Activated naive CD4-positive, alpha-beta T cell treated with anti-CD3 and anti-CD28 coated beads, Interleukin-2, amount 50 U/mL, for 72 hours (primary cell): ENCODE data around the gene KHK. TPM values are rescaled to one million over a fixed set of nuclear protein-coding genes. Genes with fewer than 3 reads are reported as not detected.

Experiments
- ATAC-seq, 2 donors: fragments of 150-1000 bp; cut with Tn5 transposase; 2 replicates each; pipeline ENCODE4 v1.10.0; 2021; ENCODE audit warnings: mild to moderate bottlenecking in 2 of 2, moderate library complexity in 2 of 2
- DNase-seq, 2 donors: peaks; one replicate each; pipeline ENCODE4 v3.0.0; 2021 to 2022; ENCODE audit warnings: low spot score in 2 of 2
- H3K27ac Mint-ChIP-seq, 2 donors: one replicate each; pipeline ENCODE4 v1.8.0; 2022; ENCODE audit warnings: mild to moderate bottlenecking in 2 of 2, mixed read lengths in 2 of 2
- H3K36me3 Mint-ChIP-seq, 2 donors: one replicate each; pipeline ENCODE4 v1.8.0; 2022; ENCODE audit warnings: mixed read lengths in 2 of 2
- H3K9me3 Mint-ChIP-seq, 2 donors: one replicate each; pipeline ENCODE4 v1.8.0; 2022; ENCODE audit warnings: mixed read lengths in 2 of 2
- total RNA-seq, 2 donors: library from RNA; stranded (reverse); gene quantifications; one replicate each; pipeline ENCODE4 v1.2.3, GENCODE V29; 2022

The KHK gene
- total RNA-seq, 2 donors from 2014 or later: 10.6 to 16.3 TPM

DNA sequence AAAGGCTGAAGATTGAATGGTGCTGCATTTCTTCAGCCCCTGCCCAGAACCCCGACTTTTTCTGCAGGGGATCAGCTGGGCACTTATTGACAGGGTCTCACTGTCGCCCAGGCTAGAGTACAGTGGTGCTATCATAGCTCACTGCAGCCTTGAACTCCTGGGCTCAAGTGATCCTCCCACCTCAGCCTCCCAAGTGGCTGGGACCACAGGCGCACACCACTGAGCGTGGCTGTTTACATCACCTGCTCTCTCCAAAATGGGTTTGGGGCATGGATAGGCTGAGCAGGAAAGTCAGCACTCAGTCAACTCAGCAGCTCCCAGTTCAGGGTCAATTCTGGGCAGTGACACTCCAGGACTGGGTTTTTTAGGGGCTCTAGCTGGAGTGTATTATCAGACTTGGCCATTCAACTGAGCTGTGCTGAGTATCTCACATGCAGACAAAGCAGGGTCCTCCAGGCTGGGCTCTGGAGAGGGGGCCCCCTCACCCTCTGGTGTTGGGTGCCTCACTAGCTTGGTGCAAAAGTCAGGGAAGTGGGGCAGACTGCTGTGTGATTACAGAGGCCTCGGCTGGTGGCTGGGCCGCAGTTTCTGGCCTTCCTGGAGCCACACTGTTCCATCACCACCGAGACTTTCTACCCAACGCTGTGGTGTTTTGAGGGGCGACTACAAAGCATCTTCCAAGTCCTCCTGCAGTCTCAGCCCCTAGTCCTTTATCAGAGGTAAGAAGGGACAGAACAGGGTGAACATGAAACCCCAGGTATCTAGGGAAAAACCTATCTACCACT is 41.5 kb downstream of the KHK start:
- Mint-ChIP-seq H3K36me3 (peaks cover 1 to 2% of the 10 kb centered on the region in 2 donors), H3K9me3 (no peaks in the 10 kb centered on the region), H3K27ac (no peak overlapping the region)
- no peak for DNase-seq
- ATAC-seq: no peak

DNA sequence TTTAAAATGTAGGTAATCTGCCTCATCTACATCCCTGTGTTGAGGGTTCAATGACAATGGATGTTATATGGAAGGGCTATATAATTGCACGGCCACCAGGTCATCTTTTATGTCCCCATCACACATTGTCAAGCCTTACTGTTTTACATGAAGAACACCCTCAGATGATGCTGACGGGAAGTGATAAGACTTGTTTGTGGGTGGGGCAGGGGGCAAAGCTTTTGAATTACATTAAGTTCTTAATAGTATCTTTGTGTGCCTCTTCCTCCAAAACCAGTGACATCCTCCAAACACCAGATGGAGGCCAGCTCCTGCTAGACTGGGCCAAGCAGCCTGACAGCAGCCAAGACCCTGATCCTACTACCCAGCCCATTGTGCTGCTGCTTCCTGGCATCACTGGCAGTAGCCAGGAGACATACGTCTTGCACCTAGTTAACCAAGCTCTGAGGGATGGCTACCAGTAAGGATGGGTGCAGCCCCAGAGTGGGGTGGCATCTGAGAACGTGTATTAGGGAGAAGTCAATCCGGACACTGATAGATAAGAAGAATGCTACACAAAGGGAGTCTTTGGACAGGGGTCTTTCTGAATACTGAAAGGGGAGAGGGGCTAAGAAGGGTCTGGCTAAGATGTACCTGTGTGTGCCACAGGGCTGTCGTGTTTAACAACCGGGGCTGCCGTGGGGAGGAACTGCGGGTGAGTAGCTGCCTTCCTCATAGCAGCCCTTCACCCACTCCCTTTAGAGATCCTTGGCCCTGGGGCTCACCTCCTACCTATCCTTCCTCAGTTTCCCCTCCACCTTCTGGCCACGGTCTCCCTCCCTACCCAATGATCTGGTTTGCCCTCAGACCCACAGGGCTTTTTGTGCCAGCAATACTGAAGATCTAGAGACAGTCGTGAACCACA is 42.3 kb downstream of the KHK start:
- H3K27ac Mint-ChIP-seq: peak overlapping the region in 1 of 2 donors; percentile 48
- H3K9me3 Mint-ChIP-seq: no peaks in the 10 kb centered on the region
- no peak for ATAC-seq
- peaks cover 8 to 10% of the 10 kb centered on the region in 2 donors for H3K36me3 Mint-ChIP-seq
- DNase-seq: no peak

DNA sequence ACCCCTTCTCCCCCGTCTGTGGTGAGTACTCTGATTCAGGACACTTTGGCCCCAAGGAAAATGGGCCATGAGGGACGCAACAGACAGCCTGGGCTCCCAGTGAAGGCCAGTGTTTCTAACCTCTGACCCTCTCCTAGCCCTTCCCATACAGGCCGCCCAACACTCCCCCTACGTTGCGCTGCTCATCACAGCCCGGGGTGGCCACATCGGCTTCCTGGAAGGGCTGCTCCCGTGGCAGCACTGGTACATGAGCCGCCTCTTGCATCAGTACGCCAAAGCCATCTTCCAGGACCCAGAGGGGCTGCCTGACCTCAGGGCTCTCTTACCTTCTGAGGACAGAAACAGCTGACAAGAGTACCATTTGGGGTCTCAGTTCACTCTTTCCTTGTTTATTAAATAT is 43.8 kb downstream of the KHK start:
- DNase-seq (no peak), ATAC-seq (no peak)
- H3K36me3 Mint-ChIP-seq: peaks cover 14 to 16% of the 10 kb centered on the region in 2 donors
- H3K27ac Mint-ChIP-seq: no peak overlapping the region
- no peaks in the 10 kb centered on the region for H3K9me3 Mint-ChIP-seq

DNA sequence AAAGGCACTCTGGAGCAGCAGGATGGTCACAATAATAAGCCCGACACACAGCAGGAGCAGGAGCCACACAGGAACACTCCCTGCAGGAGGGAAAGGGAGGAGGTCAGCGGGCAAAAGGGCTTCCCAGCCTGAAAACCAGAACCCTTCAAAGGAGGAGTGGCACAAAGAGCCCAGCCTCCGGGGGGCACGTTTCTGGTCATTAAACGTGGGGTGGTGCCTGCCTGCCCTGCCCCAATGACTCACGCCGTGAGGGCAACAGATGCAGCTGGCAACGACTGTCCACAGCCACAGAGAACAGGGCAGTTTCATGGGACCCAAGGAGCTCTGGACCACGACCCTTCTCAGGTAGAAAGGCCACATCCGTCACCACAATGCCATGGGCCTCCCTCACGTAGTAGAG is 44.9 kb downstream of the KHK start:
- Mint-ChIP-seq H3K27ac (peak overlapping the region; percentile 16 to 78), H3K9me3 (no peaks in the 10 kb centered on the region), H3K36me3 (peaks cover 14 to 16% of the 10 kb centered on the region in 2 donors)
- no peak for ATAC-seq
- no peak for DNase-seq

DNA sequence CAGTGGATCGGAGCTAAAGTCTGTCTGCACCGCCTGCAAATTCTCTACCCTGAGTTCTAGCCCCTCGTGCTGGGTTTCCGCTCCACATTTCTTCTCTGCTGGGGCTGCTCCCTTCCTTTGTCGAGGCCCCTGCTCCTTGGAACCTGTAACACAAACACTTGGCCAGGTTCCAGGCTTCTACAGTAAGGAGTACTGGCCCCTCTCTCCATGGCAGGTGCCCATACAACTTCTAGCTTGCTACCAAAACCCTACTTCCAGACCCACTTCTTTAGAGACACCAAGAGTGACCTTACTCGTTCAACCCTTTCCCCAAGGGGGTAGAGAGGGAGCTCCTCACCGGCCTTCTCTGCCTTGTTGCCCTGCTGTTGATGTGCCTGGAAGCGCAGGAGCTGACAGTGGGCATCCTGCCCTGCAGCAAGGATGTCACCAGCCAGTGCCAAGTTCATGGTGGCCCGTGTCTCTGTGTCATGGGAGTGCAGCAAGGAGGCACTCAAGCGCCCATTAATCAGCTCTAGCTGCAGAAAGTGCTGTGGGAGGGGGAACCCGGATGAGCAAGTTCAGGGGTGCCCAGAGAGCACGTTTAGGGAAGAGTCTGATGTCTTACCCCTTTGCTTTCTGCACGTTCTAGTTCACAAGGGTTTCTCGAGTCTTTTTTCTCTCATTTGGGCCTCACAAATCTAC is 46.8 kb downstream of the KHK start:
- no peak for ATAC-seq
- Mint-ChIP-seq H3K27ac (peak overlapping the region; percentile 91), H3K36me3 (peaks cover 14 to 16% of the 10 kb centered on the region in 2 donors), H3K9me3 (no peaks in the 10 kb centered on the region)
- peak in 1 of 2 donors; percentile 30 for DNase-seq

DNA sequence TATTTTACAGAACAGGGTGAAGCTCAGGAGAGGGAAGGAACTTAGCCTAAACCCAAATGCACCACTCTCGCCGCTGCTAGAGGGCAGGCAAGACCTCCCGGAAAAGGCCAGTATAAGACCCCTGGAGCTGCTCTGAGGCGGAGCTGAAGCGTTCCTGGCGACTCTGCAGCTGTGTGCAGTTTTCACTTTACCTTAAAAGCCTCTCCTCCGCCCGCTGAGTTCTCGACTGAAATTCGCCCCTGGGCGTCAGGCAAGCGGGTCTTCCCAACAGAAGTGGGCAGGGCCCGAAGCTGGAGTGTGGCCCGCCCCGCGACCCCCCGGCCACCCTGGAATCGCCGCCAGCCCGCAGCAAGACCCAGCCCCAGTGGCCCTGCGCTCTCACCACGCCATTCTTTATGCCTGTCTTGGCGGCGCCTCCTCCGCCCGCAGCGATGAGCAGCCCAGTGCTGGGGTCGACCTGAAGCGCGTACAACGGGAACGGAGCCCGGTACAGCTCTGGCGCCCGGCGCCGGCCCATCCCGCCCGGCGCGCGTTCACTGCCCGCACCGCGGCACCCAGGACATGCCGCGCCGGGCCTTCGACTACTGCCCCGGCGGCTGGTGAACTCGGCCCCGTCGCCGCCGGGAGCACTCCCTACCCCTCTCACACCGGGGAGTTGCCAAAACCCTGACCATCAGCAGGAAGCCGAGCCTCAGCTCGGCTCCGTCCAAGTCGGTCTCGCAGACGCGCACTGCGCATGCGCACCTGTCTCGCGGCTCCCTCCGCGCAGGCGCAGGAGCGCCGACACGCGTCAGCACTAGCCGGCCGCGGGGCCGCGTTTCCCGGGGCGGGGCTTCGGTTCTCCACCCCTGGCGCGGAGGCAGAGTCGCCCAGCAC is 47.6 kb downstream of the KHK start, which contains the start of gene PREB:
PREB (minus strand) TSS at position 732 of the 876 bp plus-strand sequence; CDS start at position 517, 215 bp downstream.
- no peaks in the 10 kb centered on the region for H3K9me3 Mint-ChIP-seq
- ATAC-seq (peak; percentile 96 to 97), DNase-seq (peak; percentile 99 to 100)
- H3K36me3 Mint-ChIP-seq: peaks cover 14 to 16% of the 10 kb centered on the region in 2 donors
- H3K27ac Mint-ChIP-seq: peak within 1 kb of the TSS; percentile 91 to 98

DNA sequence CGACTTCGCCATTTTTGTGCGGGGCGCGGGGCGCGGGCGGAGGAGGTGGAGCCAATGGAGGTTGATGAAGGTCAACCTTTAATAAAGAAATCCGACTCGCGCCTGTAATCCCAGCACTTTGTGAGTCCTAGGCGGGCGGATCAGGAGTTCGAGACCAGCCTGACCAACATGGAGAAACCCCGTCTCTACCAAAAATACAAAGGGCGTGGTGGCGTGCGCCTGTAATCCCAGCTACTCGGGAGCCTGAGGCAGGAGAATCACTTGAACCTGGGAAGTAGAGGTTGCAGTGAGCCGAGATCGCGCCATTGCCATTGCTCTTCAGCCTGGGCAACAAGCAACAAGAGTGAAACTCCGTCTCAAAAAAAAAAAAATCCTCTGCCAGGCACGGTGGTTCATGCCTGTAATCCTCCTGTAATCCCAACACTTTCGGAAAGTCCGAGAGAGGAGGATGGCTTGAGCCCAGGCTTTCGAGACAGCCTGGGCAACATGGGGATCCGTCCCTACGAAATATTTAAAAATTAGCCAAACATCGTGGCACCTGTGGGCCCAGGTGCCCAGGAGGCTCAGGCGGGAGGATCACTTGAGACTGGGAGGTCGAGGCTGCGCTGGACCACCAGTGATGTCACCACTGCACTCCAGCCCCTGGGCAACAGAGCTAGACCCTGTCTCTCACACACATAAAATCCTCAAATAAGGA is 48.4 kb downstream of the KHK start:
- ATAC-seq: no peak
- Mint-ChIP-seq H3K9me3 (no peaks in the 10 kb centered on the region), H3K27ac (peak overlapping the region; percentile 82 to 91), H3K36me3 (peaks cover 14 to 16% of the 10 kb centered on the region in 2 donors)
- no peak for DNase-seq

DNA sequence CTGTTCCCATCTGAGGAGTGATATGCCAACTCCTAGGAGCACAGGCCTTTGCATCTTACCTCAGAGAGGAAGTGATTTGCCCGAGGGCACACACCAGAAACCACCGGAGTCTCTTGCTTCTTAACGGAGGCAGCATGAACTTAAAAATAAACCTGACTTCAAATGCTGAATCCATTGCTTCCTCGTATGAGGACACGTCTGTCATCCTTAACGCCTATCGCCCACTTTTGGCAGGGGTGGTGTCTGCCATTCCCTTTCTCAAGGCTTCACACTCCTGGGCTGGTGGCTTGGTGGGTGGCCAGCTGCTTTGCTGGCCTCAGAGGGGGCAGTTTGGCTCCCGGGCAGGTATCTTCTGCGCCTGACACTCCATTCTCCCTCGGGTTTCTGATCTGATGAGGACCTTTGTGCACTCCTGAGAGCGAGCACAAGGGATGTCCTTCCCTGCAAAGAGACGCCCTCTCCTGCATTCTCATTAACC is 48.9 kb downstream of the KHK start:
- Mint-ChIP-seq H3K9me3 (no peaks in the 10 kb centered on the region), H3K27ac (peak overlapping the region; percentile 82 to 91), H3K36me3 (peaks cover 14 to 16% of the 10 kb centered on the region in 2 donors)
- ATAC-seq (no peak), DNase-seq (no peak)

DNA sequence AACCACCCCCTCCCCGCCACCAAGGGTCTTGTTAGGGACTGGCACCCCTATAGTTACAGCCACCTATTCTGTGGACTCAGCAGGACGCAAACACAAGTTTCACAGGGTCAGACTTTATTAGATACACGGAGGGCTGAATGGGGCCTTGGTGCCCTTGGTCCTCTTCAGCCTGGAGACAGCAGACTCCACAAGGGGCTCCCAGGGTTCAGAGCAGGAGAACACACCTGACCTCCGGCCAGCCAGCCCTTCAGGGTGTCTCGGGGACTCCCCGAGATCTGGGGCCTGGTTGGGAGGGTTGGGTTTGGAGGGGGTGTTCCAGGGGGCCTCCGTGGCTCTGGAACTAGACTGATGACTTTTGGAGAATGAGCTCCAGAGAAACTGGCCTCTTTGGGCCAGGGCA is 50.2 kb downstream of the KHK start:
- no peak overlapping the region for H3K27ac Mint-ChIP-seq
- DNase-seq: no peak
- peaks cover 14 to 16% of the 10 kb centered on the region in 2 donors for H3K36me3 Mint-ChIP-seq
- no peaks in the 10 kb centered on the region for H3K9me3 Mint-ChIP-seq
- no peak for ATAC-seq

DNA sequence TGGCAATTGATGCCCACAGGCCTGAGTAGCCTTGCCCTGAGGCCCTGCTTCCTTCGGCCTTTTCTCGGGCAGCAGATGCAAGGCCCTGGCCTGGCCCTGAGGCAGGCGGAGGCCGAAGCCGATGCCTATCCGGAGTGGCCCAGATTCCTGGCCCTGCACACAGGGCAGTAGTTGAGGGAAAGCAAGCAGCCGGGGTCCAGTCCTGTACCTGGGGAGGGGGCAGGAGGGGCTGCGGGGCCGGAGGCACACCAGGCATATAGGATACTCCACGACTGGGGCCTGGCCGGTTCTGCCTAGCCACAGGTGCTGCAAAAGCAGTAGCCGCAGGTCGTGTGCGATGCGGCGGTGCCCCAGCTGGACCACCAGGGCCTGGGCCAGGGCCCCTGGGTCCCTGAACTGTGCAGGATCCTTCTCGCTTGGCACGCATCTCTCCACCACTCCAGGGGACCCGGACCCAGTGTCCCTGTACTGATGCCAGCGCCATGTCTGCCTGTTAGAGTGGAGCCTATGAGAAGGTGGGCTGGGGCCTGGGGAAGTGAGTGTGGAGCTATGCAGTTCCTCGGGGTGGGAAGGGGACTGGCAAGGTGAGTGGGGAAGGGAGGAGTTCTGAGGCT is 50.9 kb downstream of the KHK start:
- no peak for ATAC-seq
- Mint-ChIP-seq H3K27ac (no peak overlapping the region), H3K9me3 (no peaks in the 10 kb centered on the region), H3K36me3 (peaks cover 14 to 16% of the 10 kb centered on the region in 2 donors)
- no peak for DNase-seq

DNA sequence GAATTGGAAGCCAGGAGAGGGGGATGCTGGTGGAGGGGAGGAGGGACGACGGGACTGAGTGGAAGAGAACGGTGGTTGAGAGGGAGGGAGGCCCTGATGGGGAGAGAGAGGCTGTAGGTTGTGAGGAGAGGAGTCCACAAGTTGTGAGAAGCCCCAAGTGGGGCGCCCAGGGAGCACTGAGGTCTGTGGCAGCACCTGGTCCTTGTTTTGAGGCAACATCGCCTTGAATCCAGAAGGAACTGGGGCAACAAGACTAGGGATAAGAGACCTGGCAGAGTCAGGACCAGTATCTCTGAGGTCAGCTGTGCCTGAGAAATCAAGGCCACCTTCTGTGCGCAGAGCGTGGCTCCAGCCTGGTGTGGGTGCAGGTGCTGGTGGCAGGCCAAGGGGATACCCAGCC is 51.5 kb downstream of the KHK start:
- ATAC-seq: no peak
- H3K9me3 Mint-ChIP-seq: no peaks in the 10 kb centered on the region
- no peak for DNase-seq
- H3K36me3 Mint-ChIP-seq: peaks cover 13 to 14% of the 10 kb centered on the region in 2 donors
- peak overlapping the region in 1 of 2 donors; percentile 22 for H3K27ac Mint-ChIP-seq

DNA sequence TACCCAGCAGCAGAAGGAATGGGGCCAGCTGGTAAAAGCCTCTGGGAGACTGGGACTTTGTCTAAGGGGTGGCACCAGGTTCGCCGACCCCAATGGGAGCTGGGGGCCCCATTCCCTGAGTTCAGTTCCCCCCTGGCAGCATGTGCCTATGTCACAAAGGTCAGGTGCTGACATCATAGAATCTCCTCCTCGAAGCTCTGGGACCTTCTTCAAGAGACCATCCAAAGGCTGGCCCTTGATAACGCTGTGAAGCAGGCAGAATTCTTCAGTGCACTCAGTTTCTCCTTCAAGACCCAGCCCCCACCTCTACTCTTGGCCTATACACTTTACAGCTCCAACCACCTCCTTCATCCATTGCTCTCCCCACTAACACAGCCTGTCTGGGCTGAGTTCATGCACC is 52.7 kb downstream of the KHK start, which contains the start of gene PRR30:
PRR30 (minus strand) TSS at position 101 of the 400 bp plus-strand sequence. CDS start 1,081 bp downstream, outside the sequence.
- H3K9me3 Mint-ChIP-seq: no peaks in the 10 kb centered on the region
- H3K36me3 Mint-ChIP-seq: peaks cover 4% of the 10 kb centered on the region in 2 donors
- DNase-seq (no peak), ATAC-seq (no peak)
- no peak within 1 kb of the TSS for H3K27ac Mint-ChIP-seq

DNA sequence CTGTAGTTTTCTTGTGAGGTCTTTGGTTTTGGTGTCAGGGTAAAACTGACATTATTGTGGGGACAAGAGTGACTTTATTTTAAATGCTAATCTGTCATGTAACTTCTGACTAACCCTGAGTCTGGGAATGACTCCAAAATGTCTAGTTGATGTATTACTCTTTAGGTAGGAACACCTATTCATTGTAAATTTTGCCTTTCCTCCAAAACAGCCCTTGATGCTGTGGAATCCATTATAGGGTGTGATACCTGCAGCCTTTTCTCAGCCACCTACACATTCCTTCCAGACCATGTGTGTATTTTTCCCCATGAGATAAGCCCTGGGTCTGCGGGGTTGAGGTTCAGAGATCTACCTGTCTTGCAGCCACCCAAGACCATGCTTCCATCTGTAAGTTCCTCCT is 56.7 kb downstream of the KHK start:
- no peak for DNase-seq
- Mint-ChIP-seq H3K27ac (no peak overlapping the region), H3K36me3 (no peaks in the 10 kb centered on the region), H3K9me3 (no peaks in the 10 kb centered on the region)
- ATAC-seq: peak in 1 of 2 donors; percentile 35

DNA sequence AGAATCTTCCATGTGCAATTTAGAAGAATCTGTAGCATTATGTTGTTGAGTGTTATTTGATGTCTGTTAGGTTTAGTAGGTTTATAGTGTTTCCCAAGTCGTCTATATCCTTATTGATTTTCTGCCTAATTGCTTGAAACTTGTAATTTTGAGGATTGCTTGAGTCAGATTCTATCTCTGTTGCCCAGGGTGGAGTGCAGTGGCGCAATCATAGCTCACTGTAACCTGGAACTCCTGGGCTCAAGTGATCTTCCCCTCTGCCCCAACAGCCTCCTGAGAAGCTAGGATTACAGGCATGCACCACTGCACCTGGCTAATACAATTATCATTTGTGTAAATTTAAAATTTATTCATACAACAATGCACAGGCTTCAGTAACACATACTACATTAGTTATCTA is 59.1 kb downstream of the KHK start:
- no peak for ATAC-seq
- DNase-seq: no peak
- Mint-ChIP-seq H3K36me3 (no peaks in the 10 kb centered on the region), H3K27ac (no peak overlapping the region), H3K9me3 (no peaks in the 10 kb centered on the region)

DNA sequence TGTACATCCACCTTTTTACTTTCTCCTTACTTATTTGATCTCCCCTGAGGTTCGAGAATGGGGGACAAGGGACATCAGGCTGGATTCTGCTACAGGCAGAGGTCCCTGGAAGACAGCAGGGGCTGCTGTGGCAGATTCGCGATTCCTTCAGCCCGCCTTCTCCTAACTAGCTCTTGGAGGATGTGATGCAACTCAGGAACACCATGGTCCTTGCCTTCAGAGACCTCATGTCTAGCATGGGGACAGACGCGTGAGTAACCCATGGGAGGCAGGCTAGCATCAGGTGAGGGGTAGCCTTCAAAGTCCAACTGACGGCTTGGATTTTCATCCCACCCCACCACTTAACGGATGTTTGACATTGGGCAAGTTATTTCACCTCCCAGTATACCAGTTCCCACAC is 61.4 kb downstream of the KHK start:
- DNase-seq (no peak), ATAC-seq (no peak)
- H3K27ac Mint-ChIP-seq: no peak overlapping the region
- H3K36me3 Mint-ChIP-seq: no peaks in the 10 kb centered on the region
- no peaks in the 10 kb centered on the region for H3K9me3 Mint-ChIP-seq
